H9 (cell line): ENCODE results near the gene IL10. TPM values are rescaled to one million over a fixed set of nuclear protein-coding genes. Genes with fewer than 3 reads are reported as not detected.

Experiments used
- DNase-seq: peaks from one replicate; pipeline ENCODE4 v3.0.0-alpha.2; 2017
- H2AFZ ChIP-seq: one replicate; pipeline ENCODE4 v1.6.1; 2013; ENCODE audit warnings: mild to moderate bottlenecking, low read length, control low read depth, moderate library complexity
- H2AK5ac ChIP-seq: 2 replicates; pipeline ENCODE4 v1.6.1; 2013; ENCODE audit warnings: low read length, control low read depth, mixed read lengths; ENCODE audit not compliant: insufficient read length
- H2BK120ac ChIP-seq: one replicate; pipeline ENCODE4 v1.6.1; 2013; ENCODE audit warnings: low read depth, mild to moderate bottlenecking, low read length, control low read depth, inconsistent platforms; ENCODE audit not compliant: poor library complexity, severe bottlenecking
- H2BK12ac ChIP-seq: 2 replicates; pipeline ENCODE4 v1.6.1; 2013; ENCODE audit warnings: low read length, control low read depth, mixed read lengths, low read depth; ENCODE audit not compliant: insufficient read length
- H2BK15ac ChIP-seq: 2 replicates; pipeline ENCODE4 v1.6.1; 2013; ENCODE audit warnings: low read depth, low read length, control low read depth
- H2BK20ac ChIP-seq: one replicate; pipeline ENCODE4 v1.6.1; 2013; ENCODE audit warnings: low read depth, mild to moderate bottlenecking, low read length, control low read depth, inconsistent platforms; ENCODE audit not compliant: poor library complexity, severe bottlenecking
- H2BK5ac ChIP-seq: 2 replicates; pipeline ENCODE4 v1.6.1; 2013; ENCODE audit warnings: low read length, control low read depth, mixed read lengths; ENCODE audit not compliant: insufficient read length
- H3K14ac ChIP-seq: 2 replicates; pipeline ENCODE4 v1.6.1; 2013; ENCODE audit warnings: low read length, control low read depth; ENCODE audit not compliant: insufficient read depth
- H3K18ac ChIP-seq: 2 replicates; pipeline ENCODE4 v1.6.1; 2013; ENCODE audit warnings: low read depth, mild to moderate bottlenecking, mixed read lengths, low read length, control low read depth; ENCODE audit not compliant: insufficient read length
- H3K23ac ChIP-seq: 2 replicates; pipeline ENCODE4 v1.6.1; 2013; ENCODE audit warnings: low read length, control low read depth, mixed read lengths, low read depth; ENCODE audit not compliant: insufficient read length
- H3K23me2 ChIP-seq: 2 replicates; pipeline ENCODE4 v1.6.1; 2013; ENCODE audit warnings: low read depth, mild to moderate bottlenecking, mixed read lengths, low read length, control low read depth; ENCODE audit not compliant: insufficient read length, poor library complexity, severe bottlenecking
- H3K27ac ChIP-seq: 2 replicates; pipeline ENCODE4 v1.5.1; 2013; ENCODE audit warnings: low read length, control low read depth, mixed read lengths, low read depth; ENCODE audit not compliant: insufficient read length
- H3K27me3 ChIP-seq: 2 replicates; pipeline ENCODE4 v1.6.1; 2013; ENCODE audit warnings: low read length, control low read depth, inconsistent platforms; ENCODE audit not compliant: insufficient read depth
- H3K4ac ChIP-seq: 2 replicates; pipeline ENCODE4 v1.6.1; 2013; ENCODE audit warnings: low read depth, mild to moderate bottlenecking, control low read depth, inconsistent platforms, low read length, moderate library complexity
- H3K4me1 ChIP-seq: 2 replicates; pipeline ENCODE4 v1.6.1; 2013; ENCODE audit warnings: low read length, control low read depth, inconsistent platforms; ENCODE audit not compliant: insufficient read depth
- H3K4me2 ChIP-seq: 2 replicates; pipeline ENCODE4 v1.6.1; 2013; ENCODE audit warnings: low read length, control low read depth, mixed read lengths; ENCODE audit not compliant: insufficient read length, insufficient read depth
- H3K56ac ChIP-seq: 2 replicates; pipeline ENCODE4 v1.6.1; 2013; ENCODE audit warnings: low read depth, mild to moderate bottlenecking, mixed read lengths, low read length, control low read depth; ENCODE audit not compliant: insufficient read length
- H3K79me1 ChIP-seq: 2 replicates; pipeline ENCODE4 v1.6.1; 2013; ENCODE audit warnings: low read depth, mild to moderate bottlenecking, moderate library complexity, low read length, control low read depth, inconsistent platforms; ENCODE audit not compliant: insufficient read depth, poor library complexity, severe bottlenecking
- H3K79me2 ChIP-seq: 2 replicates; pipeline ENCODE4 v1.6.1; 2013; ENCODE audit warnings: low read length, control low read depth, inconsistent platforms; ENCODE audit not compliant: insufficient read depth
- H3K9ac ChIP-seq: 2 replicates; pipeline ENCODE4 v1.6.1; 2013; ENCODE audit warnings: low read length, control low read depth, mixed read lengths; ENCODE audit not compliant: insufficient read length; ENCODE audit errors: extremely low read depth
- H3K9me3 ChIP-seq: one replicate; pipeline ENCODE4 v1.6.1; 2013; ENCODE audit warnings: low read depth, low read length, inconsistent platforms; ENCODE audit not compliant: control insufficient read depth
- H3T11ph ChIP-seq: one replicate; pipeline ENCODE4 v1.6.1; 2013; ENCODE audit warnings: mild to moderate bottlenecking, low read length, control low read depth, inconsistent platforms
- H4K20me1 ChIP-seq: one replicate; pipeline ENCODE4 v1.6.1; 2013; ENCODE audit not compliant: control insufficient read depth, insufficient read length, insufficient read depth
- H4K5ac ChIP-seq: 2 replicates; pipeline ENCODE4 v1.6.1; 2013; ENCODE audit warnings: low read depth, mild to moderate bottlenecking, mixed read lengths, low read length, control low read depth; ENCODE audit not compliant: insufficient read length
- H4K8ac ChIP-seq: replicated peaks from 2 replicates; pipeline ENCODE4 v1.6.1; 2013; ENCODE audit warnings: low read length, control low read depth, mixed read lengths, low read depth; ENCODE audit not compliant: insufficient read length
- H4K91ac ChIP-seq: 2 replicates; pipeline ENCODE4 v1.6.1; 2013; ENCODE audit warnings: low read depth, mild to moderate bottlenecking, moderate library complexity, mixed read lengths, low read length, control low read depth; ENCODE audit not compliant: insufficient read length
- H3K27ac Mint-ChIP-seq, 3 experiments: 2 replicates in 2 of 3; 3 replicates in 1 of 3; pipeline ENCODE4 v1.8.0; 2020 to 2021; ENCODE audit warnings: mixed read lengths in 3 of 3, mild to moderate bottlenecking in 1 of 3, moderate library complexity in 1 of 3
- H3K27me3 Mint-ChIP-seq: 2 replicates; pipeline ENCODE4 v1.8.0; 2021; ENCODE audit warnings: low read depth, mild to moderate bottlenecking, moderate library complexity, mixed read lengths
- H3K36me3 Mint-ChIP-seq, 3 experiments: 2 replicates in 2 of 3; 3 replicates in 1 of 3; pipeline ENCODE4 v1.8.0; 2020 to 2021; ENCODE audit warnings: low read depth in 3 of 3, mixed read lengths in 3 of 3; ENCODE audit not compliant: insufficient read depth in 1 of 3
- H3K4me1 Mint-ChIP-seq, 2 experiments: 2 replicates each; pipeline ENCODE4 v1.8.0; 2020; ENCODE audit warnings: mixed read lengths in 2 of 2
- H3K4me3 Mint-ChIP-seq, 2 experiments: 2 replicates in 1 of 2; 3 replicates in 1 of 2; pipeline ENCODE4 v1.8.0; 2020 to 2021; ENCODE audit warnings: mild to moderate bottlenecking in 2 of 2, mixed read lengths in 2 of 2, moderate library complexity in 1 of 2
- H3K9me3 Mint-ChIP-seq, 2 experiments: 2 replicates in 1 of 2; 3 replicates in 1 of 2; pipeline ENCODE4 v1.8.0; 2020; ENCODE audit warnings: mild to moderate bottlenecking in 2 of 2, mixed read lengths in 2 of 2, moderate library complexity in 1 of 2
- CTCF ChIP-seq: fragments of 200-600 bp; sonication (generic); conservative IDR thresholded peaks from 3 replicates; pipeline ENCODE4 v1.8.0; 2021; ENCODE audit warnings: antibody characterized with exemption, mild to moderate bottlenecking
- WGBS: extraction: QIAGEN DNeasy Blood & Tissue Kit; methylation state at CpG from one replicate; pipeline ENCODE4 v1.1.7; 2013; ENCODE audit warnings: missing lambda C conversion rate, low lambda C conversion rate, mixed read lengths; ENCODE audit not compliant: insufficient read length; ENCODE audit errors: extremely low coverage; 5-methylcytosine and 5-hydroxymethylcytosine counted together
- total RNA-seq: library from RNA; stranded (reverse); gene quantifications from 2 replicates; pipeline ENCODE4 v1.2.1, GENCODE V29; 2021

Gene IL10
- total RNA-seq, 1 experiment from 2014 or later = not detected

- no peak overlapping the region for H2BK15ac ChIP-seq
- H3K36me3 Mint-ChIP-seq = no peaks in the 10 kb centered on the region
- no peak overlapping the region for H4K91ac ChIP-seq
- H3K27me3 Mint-ChIP-seq = peaks cover 15% of the 10 kb centered on the region
- no peaks in the 10 kb centered on the region for H3K9me3 ChIP-seq
- no peak overlapping the region for H2BK12ac ChIP-seq
- H3T11ph ChIP-seq = no peak overlapping the region
- no peak overlapping the region for H4K5ac ChIP-seq
- H3K4me1 ChIP-seq = no peaks in the 10 kb centered on the region
- no peak overlapping the region for H2BK120ac ChIP-seq
- no peak overlapping the region for H3K9ac ChIP-seq
- H3K4me2 ChIP-seq = no peak overlapping the region
- H4K8ac ChIP-seq = no peak overlapping the region
- no peaks in the 10 kb centered on the region for H3K79me1 ChIP-seq
- H2BK20ac ChIP-seq = no peak overlapping the region
- H3K56ac ChIP-seq = no peak overlapping the region
- no peak overlapping the region for H3K23ac ChIP-seq
- no peak overlapping the region for H2BK5ac ChIP-seq
- no peak overlapping the region for H3K27ac ChIP-seq
- H3K18ac ChIP-seq = no peak overlapping the region
- no peak overlapping the region for H3K27ac Mint-ChIP-seq
- H2AFZ ChIP-seq = no peak overlapping the region
- no peaks in the 10 kb centered on the region for H4K20me1 ChIP-seq
- H3K4ac ChIP-seq = no peak overlapping the region
- H3K79me2 ChIP-seq = no peaks in the 10 kb centered on the region
- H3K27me3 ChIP-seq = no peaks in the 10 kb centered on the region
- WGBS = no CpG with 5 or more reads among the region's 5 CpGs
- H3K14ac ChIP-seq = no peak overlapping the region
- H3K4me1 Mint-ChIP-seq = peaks cover 3 to 6% of the 10 kb centered on the region in 2 experiments; a peak in 3 of 4 replicates
- H2AK5ac ChIP-seq = no peak overlapping the region
- no peaks in the 10 kb centered on the region for H3K9me3 Mint-ChIP-seq
- no peak for TF ChIP-seq CTCF
- DNase-seq = no peak
- no peaks in the 10 kb centered on the region for H3K23me2 ChIP-seq
- no peak overlapping the region for H3K4me3 Mint-ChIP-seq
Observed at GRCh38 chr1:206751891-206752290, 20.4 kb downstream of the IL10 start.
